Panc1 (cell line): Measurements from ENCODE around the gene NPHP4. TPM values are rescaled to one million over a fixed set of nuclear protein-coding genes. Genes with fewer than 3 reads are reported as not detected.
A peak's percentile ranks its signal among the peaks of the same experiment; 100 is the strongest.

Source experiments
- ATAC-seq: fragments of 200-7000 bp; cut with Tn5 transposase; 2 replicates; pipeline ENCODE4 v1.9.1; 2020; ENCODE audit warnings: mild to moderate bottlenecking, moderate library complexity
- BruUV-seq: library from RNA; stranded (reverse); fragments of 400-500 nt; replicated peaks from 2 replicates; lab custom pipeline; 2021; lab: Mats Ljungman, UMichigan
- CTCF ChIA-PET: fragments of 300-600 bp; sonication (Branson Sonifier 250); formaldehyde crosslinking; loops from one replicate; lab custom pipeline; 2022; ENCODE audit warnings: antibody characterized with exemption; lab: Charles Lee
- POLR2A ChIA-PET: fragments of 300-600 bp; sonication (Branson Sonifier 250); formaldehyde crosslinking; loops from one replicate; lab custom pipeline; 2022; ENCODE audit warnings: antibody characterized with exemption; lab: Charles Lee
- DNase-seq: peaks from one replicate; pipeline ENCODE4 v3.0.0-alpha.2; 2010; ENCODE audit warnings: low read depth, low spot score
- H3K27ac ChIP-seq: 2 replicates; pipeline ENCODE4 v1.5.1; 2011; ENCODE audit warnings: mild to moderate bottlenecking, low read length, inconsistent platforms
- H3K27me3 ChIP-seq: fragments of 200-500 bp; sonication (Bioruptor generic); 2 replicates; pipeline ENCODE4 v1.6.0; 2014; ENCODE audit warnings: low read length, inconsistent platforms; ENCODE audit not compliant: control insufficient read depth, insufficient read depth
- H3K36me3 ChIP-seq: fragments of 200-500 bp; sonication (Bioruptor generic); 2 replicates; pipeline ENCODE4 v1.5.1; 2014; ENCODE audit warnings: inconsistent platforms, mild to moderate bottlenecking, low read length, moderate library complexity; ENCODE audit not compliant: control insufficient read depth, insufficient read depth
- H3K4me1 ChIP-seq: 2 replicates; pipeline ENCODE4 v1.5.1; 2011; ENCODE audit warnings: inconsistent platforms, mild to moderate bottlenecking, low read length, moderate library complexity; ENCODE audit not compliant: control insufficient read depth, insufficient read depth
- H3K4me3 ChIP-seq, 2 experiments: 2 replicates each; pipeline ENCODE4 v1.5.1; 2011 to 2012; ENCODE audit warnings: low read depth in 2 of 2, low read length in 2 of 2, mild to moderate bottlenecking in 2 of 2, inconsistent platforms in 1 of 2, moderate library complexity in 1 of 2
- H3K9me3 ChIP-seq: fragments of 200-500 bp; sonication (Bioruptor generic); 2 replicates; pipeline ENCODE4 v1.5.1; 2014; ENCODE audit warnings: low read depth, mild to moderate bottlenecking, inconsistent platforms, low read length, moderate library complexity; ENCODE audit not compliant: control insufficient read depth, insufficient read depth
- CTCF ChIP-seq: fragments of 450-650 bp; IDR thresholded peaks from 2 replicates; pipeline ENCODE4 v1.5.1; 2017; ENCODE audit warnings: mild to moderate bottlenecking
- POLR2AphosphoS5 ChIP-seq: IDR thresholded peaks from 2 replicates; pipeline ENCODE4 v1.6.1; 2012; ENCODE audit warnings: mild to moderate bottlenecking, low read depth, low read length, moderate library complexity
- REST ChIP-seq, 2 experiments: IDR thresholded peaks; 2 replicates each; pipeline ENCODE4 v1.6.1; 2011 to 2012; ENCODE audit warnings: low read depth in 2 of 2, control low read depth in 1 of 2, low read length in 1 of 2, mild to moderate bottlenecking in 1 of 2, moderate library complexity in 1 of 2; ENCODE audit not compliant: insufficient read depth in 1 of 2
- SIN3A ChIP-seq: IDR thresholded peaks from 2 replicates; pipeline ENCODE4 v1.6.1; 2012; ENCODE audit warnings: low read depth, mild to moderate bottlenecking, low read length, moderate library complexity, borderline replicate concordance; ENCODE audit not compliant: insufficient read depth
- TCF7L2 ChIP-seq: IDR thresholded peaks from 2 replicates; pipeline ENCODE4 v1.6.1; 2011; ENCODE audit warnings: mild to moderate bottlenecking, low read depth, low read length, inconsistent platforms
- in situ Hi-C: cut with HindIII; loops from 2 replicates; pipeline ENCODE4 v1.10.0; 2016; ENCODE audit warnings: low sequenced_read_pairs, low pct_unique_long_range_greater_than_20kb
- intact Hi-C: fragments of 100-400 bp; cut with micrococcal nuclease; formaldehyde crosslinking; loops from one replicate; pipeline ENCODE4 v1.10.0; 2022; ENCODE audit not compliant: unreplicated experiment
- total RNA-seq: library from RNA; stranded (reverse); gene quantifications from one replicate; pipeline ENCODE4 v1.2.1, GENCODE V29; 2021; ENCODE audit not compliant: unreplicated experiment

The NPHP4 gene
- total RNA-seq, 1 experiment from 2014 or later, result 20.1 TPM

GRCh38 chr1:5877001-5877400 lies 115.2 kb downstream of the NPHP4 start:
- Histone ChIP-seq H3K4me3 (no peak overlapping the region), H3K9me3 (no peaks in the 10 kb centered on the region), H3K27me3 (no peaks in the 10 kb centered on the region), H3K27ac (no peak overlapping the region), H3K4me1 (no peaks in the 10 kb centered on the region), H3K36me3 (no peaks in the 10 kb centered on the region)
- POLR2A ChIA-PET, result no interaction called here
- DNase-seq (no peak), ATAC-seq (no peak)
- in situ Hi-C loops, result no loop called here
- intact Hi-C loops, result no loop called here
- no TSS peak for BruUV-seq
- TF ChIP-seq CTCF, result no peak
- no peak for TF ChIP-seq SIN3A
- TF ChIP-seq POLR2AphosphoS5, result no peak
- no peak for TF ChIP-seq REST (IDR thresholded peaks at IDR 0.05; ENCODE audit: insufficient read depth in 1 of 2, low read depth in 2 of 2, low read length in 1 of 2)
- no peak for TF ChIP-seq TCF7L2
- CTCF ChIA-PET, result no interaction called here

- no peaks in the 10 kb centered on the region for H3K9me3 ChIP-seq
- no peaks in the 10 kb centered on the region for H3K4me1 ChIP-seq
- BruUV-seq, result no TSS peak
- no peak for DNase-seq
- in situ Hi-C loops, result no loop called here
- no peaks in the 10 kb centered on the region for H3K36me3 ChIP-seq
- intact Hi-C loops, result no loop called here
- H3K27ac ChIP-seq, result no peak overlapping the region
- no peak overlapping the region for H3K4me3 ChIP-seq
- no peaks in the 10 kb centered on the region for H3K27me3 ChIP-seq
- TF ChIP-seq REST (IDR thresholded peaks at IDR 0.05; ENCODE audit: insufficient read depth in 1 of 2, low read depth in 2 of 2, low read length in 1 of 2), result no peak
- TF ChIP-seq TCF7L2, result no peak
- TF ChIP-seq CTCF, result no peak
- no peak for TF ChIP-seq POLR2AphosphoS5
- 0 out of 2 replicates have a peak, but pooled peaks have one; percentile 14 for ATAC-seq
- ChIA-PET POLR2A (no interaction called here), CTCF (no interaction called here)
These were observed 116.1 kb downstream of the NPHP4 start for GRCh38 chr1:5876094-5876650.
